HEK293 (cell line): ENCODE data around the gene EPG5.

Experiments
- CTCF ChIA-PET: fragments of 350-600 bp; formaldehyde crosslinking; extraction: SDS; loops from one replicate; lab custom pipeline; 2021; ENCODE audit warnings: antibody characterized with exemption; lab: Yijun Ruan, JAX
- POLR2A ChIA-PET: fragments of 300-600 bp; formaldehyde crosslinking; extraction: SDS; loops from one replicate; lab custom pipeline; 2020; ENCODE audit warnings: antibody characterized with exemption, inconsistent platforms; lab: Yijun Ruan, JAX
- H3K27ac ChIP-seq: fragments of 200-500 bp; sonication (Bioruptor generic); 2 replicates; pipeline ENCODE4 v1.5.1; 2014; ENCODE audit warnings: low read depth, low read length, control low read depth, inconsistent platforms; ENCODE audit errors: extremely low read depth
- H3K36me3 ChIP-seq, 2 experiments: fragments of 200-500 bp in 1 of 2; sonication (Bioruptor generic) in 1 of 2; 1 replicate in 1 of 2; 2 replicates in 1 of 2; pipeline ENCODE4 v1.5.1; 2014 to 2017; ENCODE audit warnings: inconsistent platforms in 2 of 2, low read length in 2 of 2; ENCODE audit not compliant: control insufficient read depth in 2 of 2, insufficient read depth in 1 of 2
- H3K4me1 ChIP-seq: fragments of 200-500 bp; sonication (Bioruptor generic); 2 replicates; pipeline ENCODE4 v1.5.1; 2014; ENCODE audit warnings: mild to moderate bottlenecking, low read length, inconsistent platforms; ENCODE audit not compliant: control insufficient read depth, insufficient read depth
- H3K4me3 ChIP-seq: 2 replicates; pipeline ENCODE4 v1.5.1; 2011; ENCODE audit warnings: low read depth, mild to moderate bottlenecking, control low read depth, low read length, moderate library complexity
- H3K9me3 ChIP-seq: fragments of 200-500 bp; sonication (Bioruptor generic); 2 replicates; pipeline ENCODE4 v1.5.1; 2014; ENCODE audit warnings: low read depth, low read length, inconsistent platforms; ENCODE audit not compliant: control insufficient read depth, insufficient read depth
- HIC1 ChIP-seq: fragments of 450-650 bp; formaldehyde crosslinking; IDR thresholded peaks from 2 replicates; pipeline ENCODE4 v1.5.1; 2016; ENCODE audit warnings: missing biosample characterization, missing genetic modification characterization
- KLF8 ChIP-seq: fragments of 450-650 bp; formaldehyde crosslinking; IDR thresholded peaks from 2 replicates; pipeline ENCODE4 v1.5.1; 2016; ENCODE audit warnings: missing biosample characterization, missing genetic modification characterization
- MEIS1 ChIP-seq: sonication (generic); formaldehyde crosslinking; IDR thresholded peaks from 2 replicates; pipeline ENCODE4 v1.8.1; 2022; ENCODE audit warnings: missing genetic modification reagents, mild to moderate bottlenecking, borderline replicate concordance
- YY2 ChIP-seq: fragments of 450-650 bp; formaldehyde crosslinking; IDR thresholded peaks from 2 replicates; pipeline ENCODE4 v1.5.1; 2016; ENCODE audit warnings: missing biosample characterization, missing genetic modification characterization
- ZBTB1 ChIP-seq: fragments of 450-650 bp; formaldehyde crosslinking; IDR thresholded peaks from 2 replicates; pipeline ENCODE4 v1.5.1; 2016; ENCODE audit warnings: missing biosample characterization, missing genetic modification characterization
- ZFHX2 ChIP-seq: fragments of 450-650 bp; formaldehyde crosslinking; conservative IDR thresholded peaks from 2 replicates; pipeline ENCODE4 v1.5.1; 2016; ENCODE audit warnings: missing biosample characterization, missing genetic modification characterization
- ZFP37 ChIP-seq: fragments of 450-650 bp; formaldehyde crosslinking; IDR thresholded peaks from 2 replicates; pipeline ENCODE4 v1.5.1; 2016; ENCODE audit warnings: missing biosample characterization, missing genetic modification characterization
- ZNF133 ChIP-seq: fragments of 450-650 bp; formaldehyde crosslinking; IDR thresholded peaks from 2 replicates; pipeline ENCODE4 v1.5.1; 2016; ENCODE audit warnings: missing biosample characterization, missing genetic modification characterization
- ZNF169 ChIP-seq: fragments of 450-650 bp; formaldehyde crosslinking; IDR thresholded peaks from 2 replicates; pipeline ENCODE4 v1.5.1; 2016; ENCODE audit warnings: missing biosample characterization, missing genetic modification characterization
- ZNF18 ChIP-seq: fragments of 450-650 bp; formaldehyde crosslinking; IDR thresholded peaks from 2 replicates; pipeline ENCODE4 v1.5.1; 2016; ENCODE audit warnings: missing biosample characterization, missing genetic modification characterization
- ZNF223 ChIP-seq: fragments of 450-650 bp; formaldehyde crosslinking; IDR thresholded peaks from 2 replicates; pipeline ENCODE4 v1.5.1; 2016; ENCODE audit warnings: missing biosample characterization, missing genetic modification characterization
- ZNF366 ChIP-seq: fragments of 450-650 bp; formaldehyde crosslinking; conservative IDR thresholded peaks from 2 replicates; pipeline ENCODE4 v1.5.1; 2016; ENCODE audit warnings: missing biosample characterization, missing genetic modification characterization
- ZNF488 ChIP-seq: fragments of 450-650 bp; formaldehyde crosslinking; IDR thresholded peaks from 2 replicates; pipeline ENCODE4 v1.5.1; 2016; ENCODE audit warnings: missing biosample characterization, missing genetic modification characterization
- ZNF624 ChIP-seq: fragments of 450-650 bp; formaldehyde crosslinking; IDR thresholded peaks from 2 replicates; pipeline ENCODE4 v1.5.1; 2017; ENCODE audit warnings: missing biosample characterization, missing genetic modification characterization
- ZNF701 ChIP-seq: fragments of 450-650 bp; formaldehyde crosslinking; IDR thresholded peaks from 2 replicates; pipeline ENCODE4 v1.5.1; 2016; ENCODE audit warnings: missing biosample characterization, missing genetic modification characterization
- ZNF785 ChIP-seq: fragments of 450-650 bp; formaldehyde crosslinking; IDR thresholded peaks from 2 replicates; pipeline ENCODE4 v1.5.1; 2016; ENCODE audit warnings: missing biosample characterization, missing genetic modification characterization
- ZNF791 ChIP-seq: fragments of 450-650 bp; formaldehyde crosslinking; IDR thresholded peaks from 2 replicates; pipeline ENCODE4 v1.5.1; 2016; ENCODE audit warnings: missing biosample characterization, missing genetic modification characterization
- ZNF792 ChIP-seq: fragments of 450-650 bp; formaldehyde crosslinking; IDR thresholded peaks from 2 replicates; pipeline ENCODE4 v1.5.1; 2016; ENCODE audit warnings: missing biosample characterization, missing genetic modification characterization

The EPG5 gene

GRCh38 chr18:45854036-45854586 is 113.0 kb downstream of the EPG5 start:
- Histone ChIP-seq H3K4me1 (no peaks in the 10 kb centered on the region), H3K4me3 (no peak overlapping the region), H3K27ac (no peak overlapping the region), H3K36me3 (peaks cover 15 to 66% of the 10 kb centered on the region in 2 experiments), H3K9me3 (no peaks in the 10 kb centered on the region)
- ChIA-PET POLR2A (no interaction called here), CTCF (interaction anchor here (0.6 to 1.3 kb wide), 4 partner anchors 10 to 188 kb away, joined by 3 to 8 read pairs (median 3); no protein-coding TSS in a partner anchor)
- no peak for TF ChIP-seq YY2 (tag by site-specific recombination)
- no peak for TF ChIP-seq KLF8 (tag by site-specific recombination)
- no peak for TF ChIP-seq ZFP37 (tag by site-specific recombination)
- no peak for TF ChIP-seq ZBTB1
- no peak for TF ChIP-seq ZNF133 (tag by site-specific recombination)
- TF ChIP-seq ZNF169 (tag by site-specific recombination): no peak
- no peak for TF ChIP-seq HIC1 (tag by site-specific recombination)
- no peak for TF ChIP-seq MEIS1 (CRISPR knock-in tag)
- no peak for TF ChIP-seq ZNF791 (tag by site-specific recombination)
- no peak for TF ChIP-seq ZNF701 (tag by site-specific recombination)
- no peak for TF ChIP-seq ZNF785 (tag by site-specific recombination)

- H3K9me3 ChIP-seq: no peaks in the 10 kb centered on the region
- no peak overlapping the region for H3K4me3 ChIP-seq
- no peak for TF ChIP-seq ZNF223 (tag by site-specific recombination)
- no peak for TF ChIP-seq ZNF624 (tag by site-specific recombination)
- no peak for TF ChIP-seq ZNF366 (tag by site-specific recombination)
- no peak for TF ChIP-seq ZNF792 (tag by site-specific recombination)
- POLR2A ChIA-PET: no interaction called here
- no peaks in the 10 kb centered on the region for H3K4me1 ChIP-seq
- no peak overlapping the region for H3K27ac ChIP-seq
- peaks cover 11 to 52% of the 10 kb centered on the region in 2 experiments for H3K36me3 ChIP-seq
- CTCF ChIA-PET: interaction anchor here (0.7 to 1.1 kb wide), 2 partner anchors 13 to 68 kb away, joined by 3 read pairs; no protein-coding TSS in a partner anchor
Observed at GRCh38 chr18:45852631-45853030, 114.5 kb downstream of the EPG5 start.

GRCh38 chr18:45851161-45851925 is 115.8 kb downstream of the EPG5 start:
- H3K36me3 ChIP-seq: peaks cover 13 to 42% of the 10 kb centered on the region in 2 experiments
- H3K27ac ChIP-seq: no peak overlapping the region
- H3K4me1 ChIP-seq: no peaks in the 10 kb centered on the region
- ChIA-PET CTCF (interaction anchor here (1.1 to 2.1 kb wide), 8 partner anchors 12 to 222 kb away, joined by 3 to 9 read pairs (median 4); no protein-coding TSS in a partner anchor), POLR2A (no interaction called here)
- H3K9me3 ChIP-seq: no peaks in the 10 kb centered on the region
- H3K4me3 ChIP-seq: no peak overlapping the region
- TF ChIP-seq MEIS1 (CRISPR knock-in tag): no peak
- TF ChIP-seq ZNF18: no peak
- TF ChIP-seq ZNF488: no peak
- no peak for TF ChIP-seq ZFHX2
- TF ChIP-seq, all 188 proteins: peak for 0
